H9 (cell line): ENCODE data around the gene HCRTR2. TPM values are rescaled to one million over a fixed set of nuclear protein-coding genes. Genes with fewer than 3 reads are reported as not detected.
"Not testable (repeated sequence)": the region's sequence is repeated elsewhere in the genome, so short reads cannot be mapped to it uniquely, and the experiment has no call there.

Source experiments
- DNase-seq: peaks from one replicate; pipeline ENCODE4 v3.0.0-alpha.2; 2017
- H2AFZ ChIP-seq: one replicate; pipeline ENCODE4 v1.6.1; 2013; ENCODE audit warnings: mild to moderate bottlenecking, low read length, control low read depth, moderate library complexity
- H2AK5ac ChIP-seq: 2 replicates; pipeline ENCODE4 v1.6.1; 2013; ENCODE audit warnings: low read length, control low read depth, mixed read lengths; ENCODE audit not compliant: insufficient read length
- H2BK120ac ChIP-seq: one replicate; pipeline ENCODE4 v1.6.1; 2013; ENCODE audit warnings: low read depth, mild to moderate bottlenecking, low read length, control low read depth, inconsistent platforms; ENCODE audit not compliant: poor library complexity, severe bottlenecking
- H2BK12ac ChIP-seq: 2 replicates; pipeline ENCODE4 v1.6.1; 2013; ENCODE audit warnings: low read length, control low read depth, mixed read lengths, low read depth; ENCODE audit not compliant: insufficient read length
- H2BK15ac ChIP-seq: 2 replicates; pipeline ENCODE4 v1.6.1; 2013; ENCODE audit warnings: low read depth, low read length, control low read depth
- H2BK20ac ChIP-seq: one replicate; pipeline ENCODE4 v1.6.1; 2013; ENCODE audit warnings: low read depth, mild to moderate bottlenecking, low read length, control low read depth, inconsistent platforms; ENCODE audit not compliant: poor library complexity, severe bottlenecking
- H2BK5ac ChIP-seq: 2 replicates; pipeline ENCODE4 v1.6.1; 2013; ENCODE audit warnings: low read length, control low read depth, mixed read lengths; ENCODE audit not compliant: insufficient read length
- H3K14ac ChIP-seq: 2 replicates; pipeline ENCODE4 v1.6.1; 2013; ENCODE audit warnings: low read length, control low read depth; ENCODE audit not compliant: insufficient read depth
- H3K18ac ChIP-seq: 2 replicates; pipeline ENCODE4 v1.6.1; 2013; ENCODE audit warnings: low read depth, mild to moderate bottlenecking, mixed read lengths, low read length, control low read depth; ENCODE audit not compliant: insufficient read length
- H3K23ac ChIP-seq: 2 replicates; pipeline ENCODE4 v1.6.1; 2013; ENCODE audit warnings: low read length, control low read depth, mixed read lengths, low read depth; ENCODE audit not compliant: insufficient read length
- H3K23me2 ChIP-seq: 2 replicates; pipeline ENCODE4 v1.6.1; 2013; ENCODE audit warnings: low read depth, mild to moderate bottlenecking, mixed read lengths, low read length, control low read depth; ENCODE audit not compliant: insufficient read length, poor library complexity, severe bottlenecking
- H3K27ac ChIP-seq: 2 replicates; pipeline ENCODE4 v1.5.1; 2013; ENCODE audit warnings: low read length, control low read depth, mixed read lengths, low read depth; ENCODE audit not compliant: insufficient read length
- H3K27me3 ChIP-seq: 2 replicates; pipeline ENCODE4 v1.6.1; 2013; ENCODE audit warnings: low read length, control low read depth, inconsistent platforms; ENCODE audit not compliant: insufficient read depth
- H3K4ac ChIP-seq: 2 replicates; pipeline ENCODE4 v1.6.1; 2013; ENCODE audit warnings: low read depth, mild to moderate bottlenecking, control low read depth, inconsistent platforms, low read length, moderate library complexity
- H3K4me1 ChIP-seq: 2 replicates; pipeline ENCODE4 v1.6.1; 2013; ENCODE audit warnings: low read length, control low read depth, inconsistent platforms; ENCODE audit not compliant: insufficient read depth
- H3K4me2 ChIP-seq: 2 replicates; pipeline ENCODE4 v1.6.1; 2013; ENCODE audit warnings: low read length, control low read depth, mixed read lengths; ENCODE audit not compliant: insufficient read length, insufficient read depth
- H3K56ac ChIP-seq: 2 replicates; pipeline ENCODE4 v1.6.1; 2013; ENCODE audit warnings: low read depth, mild to moderate bottlenecking, mixed read lengths, low read length, control low read depth; ENCODE audit not compliant: insufficient read length
- H3K79me1 ChIP-seq: 2 replicates; pipeline ENCODE4 v1.6.1; 2013; ENCODE audit warnings: low read depth, mild to moderate bottlenecking, moderate library complexity, low read length, control low read depth, inconsistent platforms; ENCODE audit not compliant: insufficient read depth, poor library complexity, severe bottlenecking
- H3K79me2 ChIP-seq: 2 replicates; pipeline ENCODE4 v1.6.1; 2013; ENCODE audit warnings: low read length, control low read depth, inconsistent platforms; ENCODE audit not compliant: insufficient read depth
- H3K9ac ChIP-seq: 2 replicates; pipeline ENCODE4 v1.6.1; 2013; ENCODE audit warnings: low read length, control low read depth, mixed read lengths; ENCODE audit not compliant: insufficient read length; ENCODE audit errors: extremely low read depth
- H3K9me3 ChIP-seq: one replicate; pipeline ENCODE4 v1.6.1; 2013; ENCODE audit warnings: low read depth, low read length, inconsistent platforms; ENCODE audit not compliant: control insufficient read depth
- H3T11ph ChIP-seq: one replicate; pipeline ENCODE4 v1.6.1; 2013; ENCODE audit warnings: mild to moderate bottlenecking, low read length, control low read depth, inconsistent platforms
- H4K20me1 ChIP-seq: one replicate; pipeline ENCODE4 v1.6.1; 2013; ENCODE audit not compliant: control insufficient read depth, insufficient read length, insufficient read depth
- H4K5ac ChIP-seq: 2 replicates; pipeline ENCODE4 v1.6.1; 2013; ENCODE audit warnings: low read depth, mild to moderate bottlenecking, mixed read lengths, low read length, control low read depth; ENCODE audit not compliant: insufficient read length
- H4K8ac ChIP-seq: replicated peaks from 2 replicates; pipeline ENCODE4 v1.6.1; 2013; ENCODE audit warnings: low read length, control low read depth, mixed read lengths, low read depth; ENCODE audit not compliant: insufficient read length
- H4K91ac ChIP-seq: 2 replicates; pipeline ENCODE4 v1.6.1; 2013; ENCODE audit warnings: low read depth, mild to moderate bottlenecking, moderate library complexity, mixed read lengths, low read length, control low read depth; ENCODE audit not compliant: insufficient read length
- H3K27ac Mint-ChIP-seq, 3 experiments: 2 replicates in 2 of 3; 3 replicates in 1 of 3; pipeline ENCODE4 v1.8.0; 2020 to 2021; ENCODE audit warnings: mixed read lengths in 3 of 3, mild to moderate bottlenecking in 1 of 3, moderate library complexity in 1 of 3
- H3K27me3 Mint-ChIP-seq: 2 replicates; pipeline ENCODE4 v1.8.0; 2021; ENCODE audit warnings: low read depth, mild to moderate bottlenecking, moderate library complexity, mixed read lengths
- H3K36me3 Mint-ChIP-seq, 3 experiments: 2 replicates in 2 of 3; 3 replicates in 1 of 3; pipeline ENCODE4 v1.8.0; 2020 to 2021; ENCODE audit warnings: low read depth in 3 of 3, mixed read lengths in 3 of 3; ENCODE audit not compliant: insufficient read depth in 1 of 3
- H3K4me1 Mint-ChIP-seq, 2 experiments: 2 replicates each; pipeline ENCODE4 v1.8.0; 2020; ENCODE audit warnings: mixed read lengths in 2 of 2
- H3K4me3 Mint-ChIP-seq, 2 experiments: 2 replicates in 1 of 2; 3 replicates in 1 of 2; pipeline ENCODE4 v1.8.0; 2020 to 2021; ENCODE audit warnings: mild to moderate bottlenecking in 2 of 2, mixed read lengths in 2 of 2, moderate library complexity in 1 of 2
- H3K9me3 Mint-ChIP-seq, 2 experiments: 2 replicates in 1 of 2; 3 replicates in 1 of 2; pipeline ENCODE4 v1.8.0; 2020; ENCODE audit warnings: mild to moderate bottlenecking in 2 of 2, mixed read lengths in 2 of 2, moderate library complexity in 1 of 2
- CTCF ChIP-seq: fragments of 200-600 bp; sonication (generic); conservative IDR thresholded peaks from 3 replicates; pipeline ENCODE4 v1.8.0; 2021; ENCODE audit warnings: antibody characterized with exemption, mild to moderate bottlenecking
- WGBS: extraction: QIAGEN DNeasy Blood & Tissue Kit; methylation state at CpG from one replicate; pipeline ENCODE4 v1.1.7; 2013; ENCODE audit warnings: missing lambda C conversion rate, low lambda C conversion rate, mixed read lengths; ENCODE audit not compliant: insufficient read length; ENCODE audit errors: extremely low coverage; 5-methylcytosine and 5-hydroxymethylcytosine counted together
- total RNA-seq: library from RNA; stranded (reverse); gene quantifications from 2 replicates; pipeline ENCODE4 v1.2.1, GENCODE V29; 2021

HCRTR2 gene
- total RNA-seq, 1 experiment from 2014 or later, result not detected

- H3K27me3 Mint-ChIP-seq, result no peaks in the 10 kb centered on the region
- Histone ChIP-seq H2BK20ac (no peak overlapping the region), H2AK5ac (no peak overlapping the region), H4K8ac (no peak overlapping the region), H2BK12ac (no peak overlapping the region), H3K79me1 (no peaks in the 10 kb centered on the region), H3K27me3 (no peaks in the 10 kb centered on the region), H2BK120ac (no peak overlapping the region), H4K20me1 (no peaks in the 10 kb centered on the region), H2BK5ac (no peak overlapping the region), H3K4me2 (no peak overlapping the region), H3K4me1 (no peaks in the 10 kb centered on the region), H3K23ac (no peak overlapping the region), H3K18ac (no peak overlapping the region), H2AFZ (no peak overlapping the region), H3K9ac (no peak overlapping the region), H4K5ac (no peak overlapping the region), H3K79me2 (no peaks in the 10 kb centered on the region), H3K9me3 (no peaks in the 10 kb centered on the region), H3K23me2 (no peaks in the 10 kb centered on the region), H3T11ph (no peak overlapping the region), H3K56ac (no peak overlapping the region), H3K27ac (no peak overlapping the region), H3K14ac (no peak overlapping the region), H3K4ac (no peak overlapping the region), H2BK15ac (no peak overlapping the region), H4K91ac (no peak overlapping the region)
- H3K36me3 Mint-ChIP-seq, result no peaks in the 10 kb centered on the region
- peak; percentile 71 for TF ChIP-seq CTCF
- no peak overlapping the region for H3K4me3 Mint-ChIP-seq
- H3K4me1 Mint-ChIP-seq, result no peaks in the 10 kb centered on the region
- DNase-seq, result no peak
- no peak overlapping the region for H3K27ac Mint-ChIP-seq
- WGBS, result no CpG with 5 or more reads among the region's 2 CpGs
- H3K9me3 Mint-ChIP-seq, result no peaks in the 10 kb centered on the region
Measured at GRCh38 chr6:55293116-55293515, 118.8 kb downstream of the HCRTR2 start.

GRCh38 chr6:55297214-55297613 is 122.9 kb downstream of the HCRTR2 start:
- H4K20me1 ChIP-seq, H3K27me3 Mint-ChIP-seq, H3K9me3 Mint-ChIP-seq, H2BK12ac ChIP-seq, H3K23me2 ChIP-seq, H3K4ac ChIP-seq, H3K18ac ChIP-seq, H3K27ac Mint-ChIP-seq, H4K91ac ChIP-seq, H3K56ac ChIP-seq, H3K36me3 Mint-ChIP-seq, H3K4me1 ChIP-seq, H3T11ph ChIP-seq, H3K79me2 ChIP-seq, H2BK15ac ChIP-seq, DNase-seq, H2BK20ac ChIP-seq, H3K9me3 ChIP-seq, H2BK120ac ChIP-seq, H3K27me3 ChIP-seq, H3K79me1 ChIP-seq, H4K5ac ChIP-seq, H2AK5ac ChIP-seq, H3K4me2 ChIP-seq, H3K9ac ChIP-seq, H2BK5ac ChIP-seq, H3K27ac ChIP-seq, H4K8ac ChIP-seq, H3K4me3 Mint-ChIP-seq, H3K14ac ChIP-seq, H3K4me1 Mint-ChIP-seq, H2AFZ ChIP-seq, H3K23ac ChIP-seq: not testable (repeated sequence)
- no CpG with 5 or more reads among the region's 3 CpGs for WGBS
